Measurements from ENCODE around the gene ZNF76. TPM values are rescaled to one million over a fixed set of nuclear protein-coding genes. Genes with fewer than 3 reads are reported as not detected.
"Not testable (repeated sequence)": the region's sequence is repeated elsewhere in the genome, so short reads cannot be mapped to it uniquely, and the experiment has no call there.

The ZNF76 gene
- total RNA-seq, 4 donors from 2014 or later, result 19.6 to 52.5 (median 27.5) TPM

DNA sequence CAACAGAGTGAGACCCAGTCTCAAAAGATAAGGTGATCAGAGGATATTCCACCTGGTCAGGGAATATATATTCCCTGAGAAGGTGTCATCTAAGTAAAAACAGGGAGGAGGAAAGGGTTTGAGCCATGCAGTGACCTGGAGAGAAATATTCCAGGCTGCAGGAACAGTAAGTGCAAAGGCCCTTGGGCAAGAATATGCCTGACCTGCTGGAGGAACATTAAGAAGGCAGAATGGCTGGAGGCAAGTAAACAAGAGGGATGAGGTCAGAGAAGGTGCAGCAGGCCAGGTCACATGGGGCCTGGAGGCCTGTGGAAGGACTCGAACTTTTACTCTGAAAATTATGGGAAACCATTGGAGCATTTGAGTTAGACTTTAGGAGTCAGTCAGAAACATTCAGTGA, 44.8 kb downstream of the ZNF76 start:
- peaks cover 48% of the 10 kb centered on the region for H3K4me1 ChIP-seq
- DNase-seq (ENCODE audit: low spot score in 2 of 2), result no peak
- H3K27me3 ChIP-seq, result no peaks in the 10 kb centered on the region
- WGBS, result 55% methylated on average over 1 of the region's 1 CpG
- no peak overlapping the region for H3K4me3 ChIP-seq
- H3K9me3 ChIP-seq, result no peaks in the 10 kb centered on the region
- TF ChIP-seq POLR2AphosphoS5 (IDR thresholded peaks at IDR 0.05), result no peak
- no peak for TF ChIP-seq EP300 (IDR thresholded peaks at IDR 0.05)
- TF ChIP-seq, protein P1, sequence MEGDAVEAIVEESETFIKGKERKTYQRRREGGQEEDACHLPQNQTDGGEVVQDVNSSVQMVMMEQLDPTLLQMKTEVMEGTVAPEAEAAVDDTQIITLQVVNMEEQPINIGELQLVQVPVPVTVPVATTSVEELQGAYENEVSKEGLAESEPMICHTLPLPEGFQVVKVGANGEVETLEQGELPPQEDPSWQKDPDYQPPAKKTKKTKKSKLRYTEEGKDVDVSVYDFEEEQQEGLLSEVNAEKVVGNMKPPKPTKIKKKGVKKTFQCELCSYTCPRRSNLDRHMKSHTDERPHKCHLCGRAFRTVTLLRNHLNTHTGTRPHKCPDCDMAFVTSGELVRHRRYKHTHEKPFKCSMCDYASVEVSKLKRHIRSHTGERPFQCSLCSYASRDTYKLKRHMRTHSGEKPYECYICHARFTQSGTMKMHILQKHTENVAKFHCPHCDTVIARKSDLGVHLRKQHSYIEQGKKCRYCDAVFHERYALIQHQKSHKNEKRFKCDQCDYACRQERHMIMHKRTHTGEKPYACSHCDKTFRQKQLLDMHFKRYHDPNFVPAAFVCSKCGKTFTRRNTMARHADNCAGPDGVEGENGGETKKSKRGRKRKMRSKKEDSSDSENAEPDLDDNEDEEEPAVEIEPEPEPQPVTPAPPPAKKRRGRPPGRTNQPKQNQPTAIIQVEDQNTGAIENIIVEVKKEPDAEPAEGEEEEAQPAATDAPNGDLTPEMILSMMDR (IDR thresholded peaks at IDR 0.05), result no peak
- no peak for TF ChIP-seq POLR2A (IDR thresholded peaks at IDR 0.05)
- H3K27ac ChIP-seq, result no peak overlapping the region
- H3K36me3 ChIP-seq, result no peaks in the 10 kb centered on the region

DNA sequence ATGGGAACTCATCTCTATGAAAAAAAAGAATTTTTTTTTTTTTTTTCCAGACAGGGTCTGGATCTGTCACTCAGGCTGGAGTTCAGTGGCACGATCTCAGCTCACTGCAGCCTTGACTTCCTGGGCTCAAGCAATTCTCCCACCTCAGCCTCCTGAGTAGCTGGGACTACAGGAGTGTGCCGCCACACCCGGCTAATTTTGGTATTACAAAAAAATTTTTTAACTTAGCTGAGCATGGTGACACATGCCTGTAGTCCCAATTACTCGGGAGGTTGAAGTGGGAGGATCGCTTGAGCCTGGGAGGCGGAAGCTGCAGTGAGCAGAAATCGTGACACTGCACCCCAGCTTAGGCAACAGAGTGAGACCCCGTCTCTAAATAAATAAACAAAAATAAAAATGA, 45.6 kb downstream of the ZNF76 start:
- H3K4me3 ChIP-seq, result no peak overlapping the region
- no peak overlapping the region for H3K27ac ChIP-seq
- WGBS, result 80% methylated on average over 8 of the region's 8 CpGs
- TF ChIP-seq POLR2A (IDR thresholded peaks at IDR 0.05) (no peak), EP300 (IDR thresholded peaks at IDR 0.05) (no peak), POLR2AphosphoS5 (IDR thresholded peaks at IDR 0.05) (no peak)
- TF ChIP-seq, protein P1 (IDR thresholded peaks at IDR 0.05), result no peak
- H3K27me3 ChIP-seq, result no peaks in the 10 kb centered on the region
- no peaks in the 10 kb centered on the region for H3K36me3 ChIP-seq
- H3K9me3 ChIP-seq, result no peaks in the 10 kb centered on the region
- DNase-seq (ENCODE audit: low spot score in 2 of 2), result no peak
- H3K4me1 ChIP-seq, result peaks cover 41% of the 10 kb centered on the region

DNA sequence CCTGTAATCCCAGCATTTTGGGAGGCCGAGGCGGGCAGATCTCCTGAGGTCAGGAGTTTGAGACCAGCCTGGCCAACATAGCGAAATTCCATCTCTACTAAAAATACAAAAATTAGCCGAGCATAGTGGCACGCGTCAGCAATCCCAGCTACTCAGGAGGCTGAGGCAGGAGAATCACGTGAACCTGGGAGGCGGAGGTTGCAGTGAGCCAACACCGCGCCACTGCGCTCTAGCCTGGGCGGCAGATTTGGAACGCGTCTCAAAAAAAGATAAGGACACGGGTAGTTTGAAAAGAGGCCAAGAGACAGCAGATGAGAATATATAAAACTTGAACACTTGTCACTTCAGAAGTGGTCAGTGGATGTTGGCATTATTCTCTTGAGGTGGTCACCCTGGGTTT, 47.6 kb downstream of the ZNF76 start:
- H3K36me3 ChIP-seq; H3K9me3 ChIP-seq; H3K27ac ChIP-seq; DNase-seq (ENCODE audit: low spot score in 2 of 2); H3K4me3 ChIP-seq; H3K27me3 ChIP-seq: not testable (repeated sequence)
- WGBS, result 87% methylated on average over 15 of the region's 15 CpGs
- peaks cover 35% of the 10 kb centered on the region for H3K4me1 ChIP-seq

DNA sequence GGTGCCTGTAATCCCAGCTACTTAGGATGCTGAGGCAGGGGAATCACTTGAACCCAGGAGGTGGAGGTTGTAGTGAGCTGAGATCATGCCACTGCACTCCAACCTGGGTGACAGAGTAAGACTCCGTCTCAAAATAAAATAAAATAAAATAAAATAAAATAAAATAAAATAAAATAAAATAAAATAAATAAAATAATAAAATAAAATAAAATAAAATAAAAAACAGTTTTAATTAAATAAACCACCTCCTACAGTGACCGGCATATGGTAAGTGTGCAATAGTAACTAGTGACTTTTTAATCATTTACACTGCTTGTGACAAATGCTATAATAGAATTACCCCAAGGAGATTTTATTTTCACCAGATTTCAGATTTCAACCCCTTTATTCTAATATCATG, 49.0 kb downstream of the ZNF76 start:
- not testable (repeated sequence) for H3K27ac ChIP-seq; H3K27me3 ChIP-seq; H3K9me3 ChIP-seq; H3K4me3 ChIP-seq; DNase-seq (ENCODE audit: low spot score in 2 of 2)
- Histone ChIP-seq H3K36me3 (peaks cover 11% of the 10 kb centered on the region), H3K4me1 (peaks cover 24% of the 10 kb centered on the region)
- 95% methylated on average over 2 of the region's 2 CpGs for WGBS

DNA sequence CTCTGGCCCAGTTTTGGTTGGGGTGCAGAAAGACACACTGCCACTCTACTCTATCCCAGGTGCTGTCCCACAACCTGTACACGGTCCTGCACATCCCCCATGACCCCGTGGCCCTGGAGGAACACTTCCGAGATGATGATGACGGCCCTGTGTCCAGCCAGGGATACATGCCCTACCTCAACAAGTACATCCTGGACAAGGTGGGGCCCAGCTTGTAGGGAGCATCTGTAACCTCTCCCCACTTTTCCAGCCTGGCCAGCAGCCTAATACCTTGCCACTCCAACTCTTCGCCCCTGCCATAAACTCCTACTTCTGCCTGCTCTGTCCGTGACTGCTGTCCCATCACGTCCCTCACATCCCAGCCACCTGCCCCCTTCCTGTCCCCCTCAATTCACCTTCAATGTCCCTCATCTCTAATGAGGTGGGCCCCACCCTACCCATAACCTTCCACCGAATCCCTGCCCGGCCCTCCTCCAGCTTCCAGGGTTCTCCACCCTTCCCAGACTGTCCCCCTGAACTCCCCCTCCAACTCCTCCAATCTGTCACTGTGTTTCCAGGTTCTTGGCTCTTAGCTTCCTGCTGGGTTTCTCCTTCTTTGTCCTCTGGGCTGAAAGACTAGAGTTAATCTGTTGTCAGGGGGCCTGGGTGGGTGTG, 50.2 kb downstream of the ZNF76 start:
- peaks cover 11% of the 10 kb centered on the region for H3K36me3 ChIP-seq
- peaks cover 13% of the 10 kb centered on the region for H3K4me1 ChIP-seq
- DNase-seq (ENCODE audit: low spot score in 2 of 2), result no peak
- H3K27me3 ChIP-seq, result no peaks in the 10 kb centered on the region
- no peak overlapping the region for H3K27ac ChIP-seq
- no peaks in the 10 kb centered on the region for H3K9me3 ChIP-seq
- TF ChIP-seq, protein P1 (IDR thresholded peaks at IDR 0.05), result no peak
- no peak for TF ChIP-seq POLR2AphosphoS5 (IDR thresholded peaks at IDR 0.05)
- TF ChIP-seq POLR2A (IDR thresholded peaks at IDR 0.05), result no peak
- TF ChIP-seq EP300 (IDR thresholded peaks at IDR 0.05), result no peak
- no peak overlapping the region for H3K4me3 ChIP-seq
- WGBS, result 86% methylated on average over 9 of the region's 9 CpGs

DNA sequence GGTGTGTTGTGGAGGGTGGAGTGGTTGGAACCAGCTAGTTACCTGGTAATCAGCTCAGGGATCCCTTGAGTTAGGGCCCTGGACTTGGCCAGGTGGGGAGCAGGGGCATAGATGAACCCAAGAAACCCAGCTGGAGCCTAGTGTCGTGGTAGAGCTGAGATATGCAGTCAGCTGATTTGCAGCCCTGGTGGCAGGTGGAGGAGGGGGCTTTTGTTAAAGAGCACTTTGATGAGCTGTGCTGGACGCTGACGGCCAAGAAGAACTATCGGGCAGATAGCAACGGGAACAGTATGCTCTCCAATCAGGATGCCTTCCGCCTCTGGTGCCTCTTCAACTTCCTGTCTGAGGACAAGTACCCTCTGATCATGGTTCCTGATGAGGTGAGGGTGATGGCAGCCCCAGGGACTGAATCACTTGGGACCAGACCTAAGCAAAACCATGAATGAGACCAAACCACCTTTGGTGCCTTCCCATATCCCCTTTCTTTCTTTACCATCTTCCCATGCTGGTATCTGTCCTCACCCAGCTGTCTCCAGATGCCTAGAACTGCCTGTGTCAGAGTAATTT, 50.8 kb downstream of the ZNF76 start:
- no peak for DNase-seq (ENCODE audit: low spot score in 2 of 2)
- Histone ChIP-seq H3K4me1 (peaks cover 13% of the 10 kb centered on the region), H3K4me3 (no peak overlapping the region), H3K27ac (no peak overlapping the region), H3K9me3 (no peaks in the 10 kb centered on the region), H3K27me3 (no peaks in the 10 kb centered on the region), H3K36me3 (peaks cover 11% of the 10 kb centered on the region)
- TF ChIP-seq POLR2A (IDR thresholded peaks at IDR 0.05) (no peak), EP300 (IDR thresholded peaks at IDR 0.05) (no peak), POLR2AphosphoS5 (IDR thresholded peaks at IDR 0.05) (no peak)
- TF ChIP-seq, protein P1 (IDR thresholded peaks at IDR 0.05), result no peak
- 81% methylated on average over 6 of the region's 6 CpGs for WGBS

Data from suprapubic skin (tissue), 4 donors.